HG03378 (cell line): ENCODE data around the gene GDAP2.
"Not testable (repeated sequence)": the region's sequence is repeated elsewhere in the genome, so short reads cannot be mapped to it uniquely, and the experiment has no call there.

ENCODE experiments used
- ATAC-seq: cut with Tn5 transposase; IDR thresholded peaks from one replicate; pipeline ENCODE4 v1.9.1; 2021; ENCODE audit warnings: mild to moderate bottlenecking, moderate library complexity; ENCODE audit not compliant: unreplicated experiment

The GDAP2 gene

DNA sequence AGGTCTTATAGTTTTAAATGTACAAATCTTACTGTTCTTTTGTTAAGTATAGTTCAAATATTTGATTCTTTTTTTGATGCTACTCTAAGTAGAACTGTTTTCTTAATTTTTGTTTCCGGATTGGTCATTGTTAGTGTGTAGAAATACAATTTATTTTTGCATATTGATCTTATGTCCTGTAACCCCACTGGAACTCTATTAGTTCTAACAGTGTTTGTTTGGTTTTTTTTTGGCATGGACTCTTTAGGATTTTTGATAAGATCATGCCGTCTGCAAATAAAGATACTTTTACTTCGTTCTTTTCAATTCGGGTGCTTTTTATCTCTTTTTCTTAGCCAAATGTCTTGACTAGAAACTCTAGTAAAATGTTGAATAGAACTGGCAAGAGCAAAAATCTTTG is 26.5 kb downstream of the GDAP2 start:
- no peak for ATAC-seq

- no peak for ATAC-seq
These were observed 29.6 kb downstream of the GDAP2 start for GRCh38 chr1:117899801-117900200.

- ATAC-seq: no peak
These were observed 31.9 kb downstream of the GDAP2 start for GRCh38 chr1:117897551-117897950.

DNA sequence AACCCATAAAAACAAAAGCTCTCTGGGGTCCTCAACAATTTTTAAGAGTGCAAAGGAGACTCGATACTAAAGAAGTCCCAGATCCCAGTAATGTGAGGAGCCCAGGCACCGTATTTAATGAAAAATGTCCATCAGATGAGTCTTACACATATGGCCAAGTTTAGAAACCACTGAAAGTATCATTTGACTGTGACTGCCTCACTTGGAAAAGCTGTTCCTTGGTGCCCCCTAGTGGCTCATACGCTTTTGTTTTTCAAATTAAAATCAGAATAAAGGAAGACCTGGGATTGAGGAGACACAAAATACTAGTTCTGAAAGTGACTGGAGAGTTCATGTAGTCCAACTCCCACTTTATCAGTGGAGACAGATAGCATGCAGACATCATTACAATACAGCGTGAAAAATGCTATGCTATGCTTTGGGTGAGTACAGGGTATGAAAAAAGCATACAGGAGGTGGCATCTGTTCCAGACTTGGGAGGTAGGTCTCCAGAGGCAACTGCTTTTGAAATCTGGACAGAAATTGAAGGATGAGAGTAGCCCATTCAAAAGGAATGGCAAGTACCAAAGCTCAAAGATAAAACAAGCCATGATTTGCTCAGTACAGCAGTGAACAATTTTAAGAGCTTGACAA is 33.8 kb downstream of the GDAP2 start:
- peak; percentile 83 for ATAC-seq

- ATAC-seq: no peak
These were observed 35.3 kb downstream of the GDAP2 start for GRCh38 chr1:117894078-117894477.

DNA sequence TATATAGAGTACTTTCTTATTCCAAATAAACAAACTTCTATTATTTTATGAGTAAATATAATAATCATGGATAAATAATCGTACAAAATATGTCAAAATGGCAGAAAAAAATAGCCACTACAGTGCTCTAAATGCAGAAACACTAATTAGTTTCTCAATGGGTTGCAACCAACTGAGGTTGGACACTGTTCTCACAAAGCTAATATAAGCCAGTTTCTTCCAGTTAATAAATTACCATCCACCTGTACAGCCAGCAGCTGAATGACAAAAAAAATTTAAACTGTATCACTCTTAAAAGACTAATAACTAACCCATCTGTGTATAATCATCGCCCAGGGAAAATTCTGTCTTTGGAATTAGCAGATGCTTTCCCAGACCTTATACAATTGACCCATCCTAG is 36.9 kb downstream of the GDAP2 start:
- ATAC-seq: no peak

DNA sequence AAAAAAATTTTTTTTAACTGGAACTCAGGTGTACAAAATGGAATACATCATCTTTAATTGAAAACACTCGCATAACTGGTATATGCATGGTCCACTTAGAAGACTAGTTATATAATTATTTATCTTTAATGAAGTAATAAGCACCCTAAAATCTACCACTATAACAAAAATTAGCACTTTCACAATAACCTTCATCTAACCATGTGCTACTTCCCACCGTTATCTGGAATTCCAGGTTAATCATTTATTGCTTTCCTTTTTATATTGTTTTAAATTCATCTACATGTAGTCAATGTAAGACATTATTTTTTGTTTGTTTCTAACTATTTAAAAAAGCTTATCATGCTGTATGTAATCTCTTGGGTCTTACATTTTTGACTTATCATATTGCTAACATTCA is 39.0 kb downstream of the GDAP2 start:
- no peak for ATAC-seq

GRCh38 chr1:117886101-117886795 is 43.2 kb downstream of the GDAP2 start:
- no peak for ATAC-seq

GRCh38 chr1:117883616-117884015 is 45.8 kb downstream of the GDAP2 start:
- no peak for ATAC-seq

DNA sequence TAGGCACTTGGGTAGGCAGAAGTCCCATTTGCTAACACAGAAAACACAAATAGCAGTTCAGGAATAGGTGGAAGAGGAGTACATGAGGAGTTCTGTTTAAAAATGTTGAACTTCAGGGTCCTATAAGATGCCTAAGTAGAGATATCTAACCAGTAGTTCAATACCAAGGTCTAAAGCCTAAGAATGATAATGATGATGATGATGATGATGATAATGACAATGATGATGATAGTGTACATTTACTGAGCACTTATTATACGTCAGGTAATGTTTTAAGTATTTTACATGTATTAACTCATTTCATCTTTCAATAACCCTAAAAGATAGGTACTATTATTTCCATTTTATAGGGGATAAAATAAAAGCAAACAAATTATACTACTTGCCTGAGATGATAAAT is 50.1 kb downstream of the GDAP2 start:
- ATAC-seq: no peak

GRCh38 chr1:117877823-117878222 is 51.6 kb downstream of the GDAP2 start:
- no peak for ATAC-seq

- no peak for ATAC-seq
These were observed 58.4 kb downstream of the GDAP2 start for GRCh38 chr1:117871013-117871412.

- no peak for ATAC-seq
These were observed 67.7 kb downstream of the GDAP2 start for GRCh38 chr1:117861694-117862093.

DNA sequence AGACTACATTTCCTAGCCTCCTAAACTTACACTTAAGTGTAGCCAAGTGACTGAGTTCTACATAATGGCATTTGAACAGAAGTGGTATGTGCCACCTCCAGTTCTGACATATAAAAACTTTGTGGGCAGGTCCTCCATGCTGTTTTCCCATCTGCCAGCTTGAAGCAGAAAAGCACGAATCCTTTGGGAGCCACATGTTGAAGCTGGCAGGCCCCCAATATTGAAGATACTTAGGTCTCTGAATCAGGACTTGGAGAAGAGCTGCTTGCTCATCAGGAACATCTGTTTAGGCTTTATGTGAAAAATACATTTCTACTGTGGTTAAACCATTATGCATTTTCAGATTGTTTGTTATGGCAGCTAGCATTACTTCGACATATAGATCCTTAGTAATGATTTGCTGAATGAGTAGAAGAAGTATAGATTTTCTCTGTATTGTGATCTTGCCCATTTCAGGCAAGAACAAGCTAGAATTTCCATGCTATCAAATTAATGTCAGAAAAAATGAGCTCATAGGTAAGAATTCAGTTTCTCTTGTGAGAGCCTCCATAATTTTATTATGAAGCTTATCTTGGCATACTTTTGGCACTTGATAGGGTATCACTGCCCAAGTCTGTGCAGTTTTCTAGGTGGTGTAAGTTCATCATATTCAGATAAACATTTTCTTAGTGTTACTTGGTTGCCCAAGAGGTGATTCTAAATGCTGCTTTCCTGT is 68.4 kb downstream of the GDAP2 start:
- no peak for ATAC-seq

- ATAC-seq: no peak
These were observed 69.5 kb downstream of the GDAP2 start for GRCh38 chr1:117859901-117860300.

DNA sequence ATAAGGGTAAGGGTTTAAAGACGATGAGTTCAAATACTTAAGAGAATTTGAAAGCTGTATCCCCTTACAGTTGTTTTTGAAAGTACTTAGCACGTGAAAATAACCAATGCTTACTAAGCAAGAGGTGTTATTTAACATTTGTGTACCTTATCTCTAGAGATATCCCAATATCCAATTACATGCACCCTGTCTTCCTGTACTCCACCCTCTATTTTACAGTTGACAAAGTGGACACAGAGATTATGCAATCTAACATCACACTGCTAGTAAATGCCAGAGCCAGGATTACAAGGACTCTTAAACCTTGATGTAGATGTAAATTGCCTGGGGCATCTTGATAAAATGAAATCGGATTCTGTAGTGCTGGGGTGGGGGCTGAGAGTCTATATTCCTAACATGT is 72.0 kb downstream of the GDAP2 start:
- ATAC-seq: no peak

DNA sequence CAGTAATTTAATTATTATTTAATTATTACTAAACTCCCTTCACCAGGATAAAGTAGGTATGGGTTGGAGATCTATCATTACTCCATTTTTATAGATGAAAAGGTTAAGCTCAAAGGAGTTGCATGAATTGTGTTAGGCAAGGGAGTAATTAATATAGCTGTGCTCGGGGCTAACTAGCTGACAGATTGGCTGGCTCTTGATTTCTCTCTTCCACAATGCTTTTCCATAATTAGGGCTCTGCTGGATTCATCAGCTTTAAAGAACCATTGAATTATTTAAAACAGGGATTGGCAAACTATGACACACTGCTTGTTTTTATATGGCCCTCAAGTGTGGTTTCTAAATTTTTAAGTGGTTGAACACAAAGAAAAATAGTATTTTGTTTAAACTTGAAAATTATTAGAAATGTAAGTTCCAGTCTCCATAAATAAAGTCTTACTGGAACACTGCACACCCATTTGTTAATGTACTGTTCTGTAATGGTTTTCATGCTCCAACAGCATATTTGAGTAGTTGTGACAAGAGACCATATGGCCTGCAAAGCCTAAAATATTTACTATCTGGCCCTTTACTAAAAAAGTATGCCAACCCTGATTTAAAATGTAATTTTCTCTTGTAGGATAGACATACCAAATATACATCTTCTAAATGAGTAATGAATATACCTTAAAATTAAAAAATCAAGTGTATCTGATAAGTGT is 76.4 kb downstream of the GDAP2 start:
- ATAC-seq: no peak

DNA sequence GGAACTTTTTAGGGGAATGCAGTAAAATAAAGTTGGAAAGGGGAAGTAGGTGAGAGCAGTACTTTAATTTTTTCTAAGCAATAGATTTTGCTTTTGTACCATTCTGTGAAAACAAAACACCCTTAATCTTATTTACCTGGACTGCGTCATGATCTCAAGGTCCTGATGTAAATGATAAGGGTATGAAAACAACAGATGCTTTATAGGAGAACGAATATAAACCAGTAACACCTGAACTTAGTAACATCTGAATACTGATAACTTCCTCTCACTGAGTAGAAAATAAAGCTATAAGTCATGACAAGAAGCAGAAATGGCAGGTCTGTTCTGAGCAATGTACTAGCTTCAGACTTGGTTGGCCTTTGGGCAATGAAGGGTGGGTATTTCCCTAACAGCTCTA is 77.7 kb downstream of the GDAP2 start:
- ATAC-seq: no peak

DNA sequence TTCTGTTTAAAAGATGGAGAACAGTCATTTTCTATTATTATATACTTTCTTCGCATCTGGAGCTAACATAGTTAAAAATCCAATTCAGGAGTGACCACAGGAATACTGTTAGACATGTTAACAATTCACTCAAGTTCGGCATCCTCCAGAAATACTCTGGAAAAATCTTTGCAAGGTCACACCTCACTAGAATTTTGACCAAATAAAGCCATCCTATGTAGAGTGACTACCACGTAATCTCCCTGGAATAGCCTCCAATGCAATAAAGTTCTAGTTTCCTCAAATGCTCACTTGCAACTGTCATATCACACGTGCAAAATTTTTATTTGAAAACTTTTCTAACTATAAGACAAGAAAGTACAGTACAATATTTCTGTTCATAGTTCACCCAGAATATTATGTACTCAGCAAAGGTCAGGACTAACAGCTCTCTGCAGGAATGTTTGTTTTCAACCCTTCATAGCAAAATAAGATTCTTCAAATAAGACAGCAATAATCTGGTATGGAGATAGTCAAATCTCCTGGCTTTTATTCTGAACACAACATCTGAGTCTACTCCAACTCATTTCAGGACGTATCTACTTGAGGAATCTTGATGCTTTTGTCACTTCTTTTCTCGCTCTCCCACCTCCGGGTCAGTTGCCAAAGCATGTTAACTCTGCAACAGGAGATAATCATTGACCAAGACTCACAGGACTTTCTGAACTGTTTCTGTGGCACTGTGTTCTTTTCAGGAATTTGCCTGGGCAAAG is 82.6 kb downstream of the GDAP2 start:
- no peak for ATAC-seq

DNA sequence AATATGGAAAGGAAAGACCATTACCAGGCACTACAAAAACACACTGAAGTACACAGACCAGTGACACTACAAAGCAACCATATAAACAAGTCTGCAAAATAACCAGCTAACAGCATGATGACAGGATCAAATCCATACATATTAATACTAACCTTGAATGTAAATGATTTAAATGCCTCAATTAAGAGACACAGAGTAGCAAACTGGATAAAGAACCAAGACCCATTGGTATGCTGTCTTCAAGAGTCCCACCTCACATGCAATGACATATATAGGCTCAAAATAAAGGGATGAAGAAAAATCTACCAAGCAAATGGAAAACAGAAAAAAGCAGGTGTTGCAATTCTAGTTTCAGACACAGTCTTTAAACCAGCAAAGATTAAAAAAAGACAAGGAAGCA is 84.9 kb downstream of the GDAP2 start:
- ATAC-seq: not testable (repeated sequence)

DNA sequence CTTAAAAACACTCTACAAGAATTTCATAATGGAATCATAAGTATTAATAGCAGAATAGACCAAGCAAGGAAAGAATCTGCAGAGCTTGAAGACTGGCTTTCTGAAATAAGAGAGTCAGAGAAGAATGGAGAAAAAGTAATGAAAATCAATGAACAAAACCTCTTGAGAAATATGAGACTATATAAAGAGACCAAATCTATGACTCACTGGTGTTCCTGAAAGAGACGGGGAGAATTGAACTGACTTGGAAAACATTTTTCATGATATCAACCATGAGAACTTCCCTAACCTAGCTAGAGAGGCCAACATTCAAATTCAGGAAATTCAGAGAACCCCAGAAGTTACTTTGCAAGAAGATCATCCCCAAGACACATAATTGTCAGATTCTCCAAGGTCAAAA is 85.6 kb downstream of the GDAP2 start:
- ATAC-seq: no peak
